Measurements from ENCODE around the gene SERF2. TPM values are rescaled to one million over a fixed set of nuclear protein-coding genes. Genes with fewer than 3 reads are reported as not detected.
"Not testable (repeated sequence)": the region's sequence is repeated elsewhere in the genome, so short reads cannot be mapped to it uniquely, and the experiment has no call there.

SERF2 gene
- total RNA-seq, 1 donor from 2014 or later, result 942 TPM

GRCh38 chr15:43808435-43808950 is 16.4 kb downstream of the SERF2 start:
- no peak for DNase-seq (ENCODE audit: low read depth)
- Histone ChIP-seq H3K4me3 (ENCODE audit: low read depth, low read length) (no peak overlapping the region), H3K36me3 (ENCODE audit: control insufficient read depth, insufficient read depth, low read length) (peaks cover 1% of the 10 kb centered on the region), H3K27me3 (ENCODE audit: control insufficient read depth, insufficient read depth, low read length) (no peaks in the 10 kb centered on the region)
- TF ChIP-seq CTCF (IDR thresholded peaks at IDR 0.05; ENCODE audit: insufficient read depth, low read length, poor library complexity, severe bottlenecking), result no peak

DNA sequence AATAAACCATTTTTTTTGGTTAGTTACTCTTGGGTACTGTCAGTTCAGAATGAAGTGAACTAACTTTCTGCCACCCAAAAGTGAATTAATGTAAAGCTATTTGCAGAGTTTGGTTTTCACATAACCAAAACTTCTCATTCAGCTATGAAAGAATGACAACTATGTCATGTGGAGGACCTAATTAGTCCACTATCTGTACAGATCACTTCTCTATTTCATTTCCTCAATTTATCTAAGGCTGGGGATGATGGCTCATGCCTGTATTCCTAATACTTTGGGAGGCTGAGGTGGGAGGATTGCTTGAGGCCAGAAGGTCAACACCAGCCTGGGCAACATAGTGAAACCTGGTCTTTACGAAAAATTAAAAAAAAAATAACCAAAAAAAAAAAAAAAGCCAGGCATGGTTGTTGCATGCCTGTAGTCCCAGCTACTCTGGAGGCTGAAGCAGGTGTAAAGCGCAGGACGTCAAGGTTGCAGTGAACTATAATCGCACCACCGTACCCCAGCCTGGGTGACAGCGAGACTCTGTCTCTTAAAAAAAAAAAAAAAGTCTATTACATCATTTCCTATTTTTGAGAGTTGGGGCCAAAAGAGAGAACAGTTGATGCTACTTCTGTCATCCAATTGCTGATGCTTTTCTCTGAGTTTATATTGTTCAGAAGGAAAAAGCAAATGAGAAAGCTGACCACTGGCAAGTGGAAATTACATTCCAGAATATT is 17.0 kb downstream of the SERF2 start:
- no peak for TF ChIP-seq CTCF (IDR thresholded peaks at IDR 0.05; ENCODE audit: insufficient read depth, low read length, poor library complexity, severe bottlenecking)
- DNase-seq (ENCODE audit: low read depth), result no peak
- peaks cover 1% of the 10 kb centered on the region for H3K36me3 ChIP-seq (ENCODE audit: control insufficient read depth, insufficient read depth, low read length)
- H3K4me3 ChIP-seq (ENCODE audit: low read depth, low read length), result no peak overlapping the region
- H3K27me3 ChIP-seq (ENCODE audit: control insufficient read depth, insufficient read depth, low read length), result no peaks in the 10 kb centered on the region

GRCh38 chr15:43815064-43815463 is 22.9 kb downstream of the SERF2 start:
- H3K27me3 ChIP-seq (ENCODE audit: control insufficient read depth, insufficient read depth, low read length); DNase-seq (ENCODE audit: low read depth); H3K4me3 ChIP-seq (ENCODE audit: low read depth, low read length); H3K36me3 ChIP-seq (ENCODE audit: control insufficient read depth, insufficient read depth, low read length): not testable (repeated sequence)

GRCh38 chr15:43821505-43821904 is 29.4 kb downstream of the SERF2 start:
- H3K4me3 ChIP-seq (ENCODE audit: low read depth, low read length), result no peak overlapping the region
- no peaks in the 10 kb centered on the region for H3K36me3 ChIP-seq (ENCODE audit: control insufficient read depth, insufficient read depth, low read length)
- DNase-seq (ENCODE audit: low read depth), result no peak
- H3K27me3 ChIP-seq (ENCODE audit: control insufficient read depth, insufficient read depth, low read length), result no peaks in the 10 kb centered on the region
- no peak for TF ChIP-seq CTCF (IDR thresholded peaks at IDR 0.05; ENCODE audit: insufficient read depth, low read length, poor library complexity, severe bottlenecking)

DNA sequence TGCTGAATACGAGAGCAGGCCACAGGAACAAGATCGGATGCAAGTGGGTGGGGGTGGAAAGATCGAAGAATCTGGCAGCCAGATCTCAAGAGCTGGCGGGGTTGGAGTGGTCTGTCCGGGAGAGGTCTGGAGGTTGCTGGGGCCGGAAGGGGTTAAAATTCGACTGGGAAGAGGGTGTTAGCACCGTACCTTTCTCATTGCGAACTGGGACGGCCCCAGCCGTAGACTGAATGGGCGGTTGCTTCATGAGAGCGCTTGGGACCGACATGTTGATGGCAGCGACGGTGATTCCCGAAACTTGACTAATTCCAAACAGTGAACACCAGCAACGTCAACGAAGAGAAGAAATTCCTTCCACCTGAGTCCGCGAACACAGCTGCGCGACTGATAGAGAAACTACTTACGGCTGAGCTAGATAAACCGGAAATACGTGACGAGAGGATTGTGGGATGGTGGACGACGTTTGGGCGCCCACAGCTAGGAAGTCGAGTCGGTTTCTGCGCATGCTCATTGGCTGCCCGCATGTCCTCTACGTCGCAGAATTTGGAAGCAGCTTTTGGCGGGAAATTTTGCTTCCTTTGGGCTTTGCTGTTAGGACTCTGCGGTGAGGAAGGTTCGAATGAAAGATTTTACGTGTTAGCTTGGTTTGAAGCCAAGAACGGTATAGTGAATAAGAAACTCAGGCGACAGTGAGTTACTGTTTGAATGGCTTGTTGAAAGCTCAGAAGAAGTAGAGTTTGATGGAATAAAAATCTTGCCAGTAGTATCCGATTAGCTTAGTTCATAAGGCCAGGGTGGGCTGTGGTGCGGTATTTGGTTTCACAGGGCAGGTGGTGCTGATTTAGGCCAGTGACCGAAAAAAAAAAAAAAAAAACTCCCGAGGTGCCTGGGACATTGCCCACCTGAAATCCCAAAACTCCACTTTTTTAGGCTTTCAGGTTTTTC is 32.5 kb downstream of the SERF2 start, which contains the start of gene MFAP1:
MFAP1 (minus strand) TSS at position 389 of the 945 bp plus-strand sequence; CDS start at position 268, 121 bp downstream.
- Histone ChIP-seq H3K27me3 (ENCODE audit: control insufficient read depth, insufficient read depth, low read length) (no peaks in the 10 kb centered on the region), H3K36me3 (ENCODE audit: control insufficient read depth, insufficient read depth, low read length) (no peaks in the 10 kb centered on the region), H3K4me3 (ENCODE audit: low read depth, low read length) (peak within 1 kb of the TSS; percentile 58)
- no peak for TF ChIP-seq CTCF (IDR thresholded peaks at IDR 0.05; ENCODE audit: insufficient read depth, low read length, poor library complexity, severe bottlenecking)
- peak; percentile 91 for DNase-seq (ENCODE audit: low read depth)

DNA sequence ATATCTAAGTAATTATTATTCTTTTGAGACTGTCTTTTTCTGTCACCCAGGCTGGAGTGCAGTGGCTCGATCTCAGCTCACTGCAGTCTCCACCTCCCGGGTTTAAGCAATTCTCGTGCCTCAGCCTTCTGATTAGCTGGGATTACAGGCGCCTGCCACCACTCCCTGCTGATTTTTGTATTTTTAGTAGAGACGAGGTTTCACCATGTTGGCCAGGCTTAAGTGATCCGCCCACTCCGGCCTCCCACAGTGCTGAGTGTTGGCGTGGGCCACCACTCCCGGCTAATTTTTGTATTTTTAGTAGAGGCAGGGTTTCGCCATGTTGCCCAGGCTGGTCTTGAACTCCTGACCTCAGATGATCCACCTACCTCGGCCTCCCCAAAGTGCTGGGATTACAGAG is 33.2 kb downstream of the SERF2 start:
- DNase-seq (ENCODE audit: low read depth); H3K27me3 ChIP-seq (ENCODE audit: control insufficient read depth, insufficient read depth, low read length); H3K36me3 ChIP-seq (ENCODE audit: control insufficient read depth, insufficient read depth, low read length); H3K4me3 ChIP-seq (ENCODE audit: low read depth, low read length): not testable (repeated sequence)
